ENCODE measurements around the gene PLEKHH3.

The PLEKHH3 gene

DNA sequence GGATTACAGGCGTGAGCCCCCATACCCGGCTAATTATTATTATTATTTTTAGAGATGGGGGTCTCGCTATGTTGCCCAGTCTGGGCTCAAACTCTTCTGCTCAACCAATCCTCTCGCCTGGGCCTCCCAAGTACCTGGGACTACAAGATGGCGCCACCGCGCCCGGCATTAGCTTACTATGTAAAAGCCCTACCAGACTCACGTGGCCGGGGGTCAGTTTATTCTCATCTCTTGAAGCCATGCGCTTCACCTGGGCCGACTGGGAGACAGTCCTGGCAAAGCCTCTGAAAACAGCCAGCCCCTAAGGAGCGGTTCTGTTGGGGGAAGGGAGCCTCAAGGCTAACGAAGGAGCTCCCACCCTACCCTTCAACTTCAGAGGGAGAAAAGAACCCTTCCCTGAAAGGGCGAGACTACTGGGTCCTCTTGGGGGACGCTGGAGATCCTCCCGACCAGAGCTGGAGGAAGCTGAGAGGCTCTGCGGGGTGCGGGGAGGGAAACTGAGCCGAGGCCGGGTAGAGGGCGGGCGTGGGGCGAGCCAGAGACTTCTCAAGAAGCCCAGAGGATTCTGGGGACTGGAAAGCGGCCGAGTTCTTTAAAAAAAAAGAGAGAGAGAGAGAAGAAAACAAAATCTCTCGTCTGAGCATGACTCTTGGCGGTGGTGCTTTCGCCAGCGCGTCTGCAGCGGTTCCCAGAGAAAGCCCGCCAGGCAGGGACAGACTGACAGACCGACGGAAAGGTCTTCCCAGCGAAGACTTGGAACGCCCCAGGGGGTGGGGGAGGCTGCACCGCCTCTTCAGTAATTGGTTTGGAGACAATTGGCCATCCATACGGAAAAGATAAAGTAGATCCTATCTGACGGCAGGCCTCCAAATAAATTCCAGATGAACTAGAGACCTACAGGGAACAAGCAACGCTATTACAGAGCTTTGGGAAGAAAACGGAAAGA, 23.3 kb downstream of the PLEKHH3 start:
- Histone ChIP-seq H3K9me3 (ENCODE audit: control insufficient read depth, low read length) (no peaks in the 10 kb centered on the region), H3K9ac (no peak overlapping the region), H3K4me3 (ENCODE audit: low read depth, low read length) (peak overlapping the region; percentile 37), H3K4me2 (ENCODE audit: low read length) (peak overlapping the region; percentile 80), H3K27ac (peak overlapping the region; percentile 1), H3K4me1 (no peaks in the 10 kb centered on the region), H2AFZ (peak overlapping the region; percentile 60), H3K79me2 (no peaks in the 10 kb centered on the region), H3K27me3 (ENCODE audit: control insufficient read depth, insufficient read depth, low read length) (no peaks in the 10 kb centered on the region), H3K36me3 (ENCODE audit: control insufficient read depth, insufficient read depth, low read length) (no peaks in the 10 kb centered on the region)
- TF ChIP-seq, protein P1, sequence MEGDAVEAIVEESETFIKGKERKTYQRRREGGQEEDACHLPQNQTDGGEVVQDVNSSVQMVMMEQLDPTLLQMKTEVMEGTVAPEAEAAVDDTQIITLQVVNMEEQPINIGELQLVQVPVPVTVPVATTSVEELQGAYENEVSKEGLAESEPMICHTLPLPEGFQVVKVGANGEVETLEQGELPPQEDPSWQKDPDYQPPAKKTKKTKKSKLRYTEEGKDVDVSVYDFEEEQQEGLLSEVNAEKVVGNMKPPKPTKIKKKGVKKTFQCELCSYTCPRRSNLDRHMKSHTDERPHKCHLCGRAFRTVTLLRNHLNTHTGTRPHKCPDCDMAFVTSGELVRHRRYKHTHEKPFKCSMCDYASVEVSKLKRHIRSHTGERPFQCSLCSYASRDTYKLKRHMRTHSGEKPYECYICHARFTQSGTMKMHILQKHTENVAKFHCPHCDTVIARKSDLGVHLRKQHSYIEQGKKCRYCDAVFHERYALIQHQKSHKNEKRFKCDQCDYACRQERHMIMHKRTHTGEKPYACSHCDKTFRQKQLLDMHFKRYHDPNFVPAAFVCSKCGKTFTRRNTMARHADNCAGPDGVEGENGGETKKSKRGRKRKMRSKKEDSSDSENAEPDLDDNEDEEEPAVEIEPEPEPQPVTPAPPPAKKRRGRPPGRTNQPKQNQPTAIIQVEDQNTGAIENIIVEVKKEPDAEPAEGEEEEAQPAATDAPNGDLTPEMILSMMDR (IDR thresholded peaks at IDR 0.05): no peak

DNA sequence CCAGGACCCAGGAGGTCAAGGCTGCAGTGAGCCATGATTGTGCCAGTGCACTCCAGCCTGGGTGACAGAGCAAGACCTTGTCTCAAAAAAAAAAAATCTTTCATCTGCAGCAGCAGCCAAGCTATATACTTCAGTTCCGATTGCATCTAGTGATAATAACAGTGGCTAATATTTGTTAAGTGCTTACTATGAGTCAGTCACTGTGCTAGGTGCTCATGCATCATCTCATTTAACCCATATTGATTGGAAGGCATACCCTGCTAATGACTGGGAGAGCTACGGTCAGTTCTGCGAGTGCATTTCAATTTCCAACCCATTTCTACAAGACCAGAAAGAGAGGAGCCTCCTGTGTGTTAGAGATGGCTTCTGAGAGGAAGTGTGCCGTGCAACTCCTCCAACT, 25.4 kb downstream of the PLEKHH3 start:
- no peak overlapping the region for H2AFZ ChIP-seq
- H3K36me3 ChIP-seq (ENCODE audit: control insufficient read depth, insufficient read depth, low read length): no peaks in the 10 kb centered on the region
- H3K4me1 ChIP-seq: no peaks in the 10 kb centered on the region
- H3K27ac ChIP-seq: no peak overlapping the region
- no peak overlapping the region for H3K9ac ChIP-seq
- no peak overlapping the region for H3K4me2 ChIP-seq (ENCODE audit: low read length)
- no peaks in the 10 kb centered on the region for H3K79me2 ChIP-seq
- H3K4me3 ChIP-seq (ENCODE audit: low read depth, low read length): no peak overlapping the region
- H3K9me3 ChIP-seq (ENCODE audit: control insufficient read depth, low read length): no peaks in the 10 kb centered on the region
- TF ChIP-seq, protein P1 (IDR thresholded peaks at IDR 0.05): no peak
- no peaks in the 10 kb centered on the region for H3K27me3 ChIP-seq (ENCODE audit: control insufficient read depth, insufficient read depth, low read length)

DNA sequence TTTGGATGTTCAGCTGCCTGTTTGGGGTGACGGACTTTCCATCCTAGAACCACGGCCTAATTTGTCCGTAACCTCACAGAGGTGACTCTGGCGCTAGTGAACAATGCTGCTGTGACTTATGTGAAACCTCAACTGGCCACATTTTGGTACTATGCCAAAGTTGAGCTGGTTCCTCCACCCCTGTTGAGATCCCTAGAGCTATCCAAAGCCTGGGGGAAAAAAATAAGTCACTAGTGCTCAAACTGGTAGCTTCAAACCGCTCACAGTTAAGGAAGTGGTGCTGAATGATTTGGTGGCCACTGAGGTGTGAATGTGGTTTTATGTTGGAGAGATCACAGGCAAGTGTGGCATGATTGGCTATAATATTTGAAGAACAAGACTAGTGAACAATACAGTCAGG, 29.0 kb downstream of the PLEKHH3 start:
- TF ChIP-seq, protein P1 (IDR thresholded peaks at IDR 0.05): no peak
- H3K36me3 ChIP-seq (ENCODE audit: control insufficient read depth, insufficient read depth, low read length): no peaks in the 10 kb centered on the region
- H3K9me3 ChIP-seq (ENCODE audit: control insufficient read depth, low read length): no peaks in the 10 kb centered on the region
- no peaks in the 10 kb centered on the region for H3K27me3 ChIP-seq (ENCODE audit: control insufficient read depth, insufficient read depth, low read length)
- no peak overlapping the region for H2AFZ ChIP-seq
- no peak overlapping the region for H3K4me2 ChIP-seq (ENCODE audit: low read length)
- no peak overlapping the region for H3K27ac ChIP-seq
- H3K4me3 ChIP-seq (ENCODE audit: low read depth, low read length): no peak overlapping the region
- H3K4me1 ChIP-seq: no peaks in the 10 kb centered on the region
- no peaks in the 10 kb centered on the region for H3K79me2 ChIP-seq
- no peak overlapping the region for H3K9ac ChIP-seq

DNA sequence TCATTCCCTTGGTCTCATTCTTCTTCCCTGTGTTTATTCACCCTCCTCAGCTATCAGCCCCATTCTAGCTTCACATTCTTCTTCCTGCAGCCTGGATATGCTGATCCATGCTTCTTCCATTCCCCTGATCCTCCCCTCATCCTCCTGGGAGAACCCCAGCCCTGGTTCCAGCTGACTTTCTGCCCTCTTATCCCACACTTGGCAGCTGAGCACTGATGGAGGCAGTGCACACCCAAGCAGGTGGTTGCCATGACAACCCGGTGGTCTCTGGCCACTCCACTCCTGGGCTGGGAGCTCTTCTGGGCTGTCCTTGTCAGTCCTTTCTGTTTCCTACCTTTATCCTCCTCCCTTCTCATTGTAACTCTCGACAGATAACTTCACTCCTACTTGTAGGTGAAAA, 34.5 kb downstream of the PLEKHH3 start:
- Histone ChIP-seq H3K4me1 (no peaks in the 10 kb centered on the region), H3K9me3 (ENCODE audit: control insufficient read depth, low read length) (no peaks in the 10 kb centered on the region), H3K36me3 (ENCODE audit: control insufficient read depth, insufficient read depth, low read length) (no peaks in the 10 kb centered on the region), H3K27me3 (ENCODE audit: control insufficient read depth, insufficient read depth, low read length) (no peaks in the 10 kb centered on the region), H3K79me2 (no peaks in the 10 kb centered on the region), H2AFZ (no peak overlapping the region), H3K27ac (no peak overlapping the region), H3K9ac (no peak overlapping the region), H3K4me3 (ENCODE audit: low read depth, low read length) (no peak overlapping the region), H3K4me2 (ENCODE audit: low read length) (no peak overlapping the region)
- TF ChIP-seq, protein P1 (IDR thresholded peaks at IDR 0.05): no peak

DNA sequence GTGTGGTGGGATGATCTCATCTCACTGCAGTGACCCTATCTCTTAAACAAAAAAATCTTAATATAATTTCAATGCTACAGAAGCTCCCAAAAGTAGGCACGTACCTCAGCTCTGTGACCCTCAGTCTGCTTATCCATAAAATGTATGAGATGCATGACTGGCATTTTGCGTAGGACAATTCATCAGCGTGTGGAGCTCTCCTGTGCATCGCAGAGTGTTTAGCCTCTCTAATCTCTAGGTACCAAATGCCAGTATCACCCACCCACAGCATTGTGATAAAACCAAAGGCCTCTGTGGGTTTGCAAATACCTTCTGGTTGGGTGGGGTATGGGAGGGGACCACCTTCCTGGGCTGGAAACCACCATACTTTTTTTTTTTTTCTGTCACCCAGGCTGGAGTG, 36.7 kb downstream of the PLEKHH3 start:
- Histone ChIP-seq H3K4me1 (no peaks in the 10 kb centered on the region), H2AFZ (no peak overlapping the region), H3K36me3 (ENCODE audit: control insufficient read depth, insufficient read depth, low read length) (no peaks in the 10 kb centered on the region), H3K9ac (no peak overlapping the region), H3K9me3 (ENCODE audit: control insufficient read depth, low read length) (no peaks in the 10 kb centered on the region), H3K27me3 (ENCODE audit: control insufficient read depth, insufficient read depth, low read length) (no peaks in the 10 kb centered on the region), H3K4me2 (ENCODE audit: low read length) (no peak overlapping the region), H3K4me3 (ENCODE audit: low read depth, low read length) (no peak overlapping the region), H3K27ac (no peak overlapping the region), H3K79me2 (no peaks in the 10 kb centered on the region)
- TF ChIP-seq, protein P1 (IDR thresholded peaks at IDR 0.05): no peak

All from parathyroid adenoma (tissue), 2 donors.